K562 (cell line): ENCODE measurements around the gene EHD3. TPM values are rescaled to one million over a fixed set of nuclear protein-coding genes. Genes with fewer than 3 reads are reported as not detected.

Source experiments
- ATAC-seq: fragments of 200-7000 bp; cut with Tn5 transposase; 3 replicates; pipeline ENCODE4 v1.9.1; 2020; ENCODE audit warnings: moderate library complexity
- BruUV-seq: library from RNA; stranded (reverse); fragments of 400-500 nt; replicated peaks from 2 replicates; lab custom pipeline; 2021; lab: Mats Ljungman, UMichigan
- CTCF ChIA-PET: fragments of 300-600 bp; formaldehyde crosslinking; extraction: SDS; loops from one replicate; lab custom pipeline; 2021; ENCODE audit warnings: low intra/inter-chr PET ratio; lab: Yijun Ruan, JAX
- POLR2A ChIA-PET: fragments of 300-600, 350-650 bp; sonication (Branson Sonifier 250); formaldehyde crosslinking; extraction: SDS; loops from one replicate; lab custom pipeline; 2021; ENCODE audit warnings: antibody characterized with exemption, inconsistent platforms; lab: Yijun Ruan, JAX
- DNase-seq, 4 experiments: peaks; one replicate each; pipeline versions ENCODE4 v3.0.0 to v3.0.0-alpha.2; 2011 to 2018; ENCODE audit warnings: low spot score in 3 of 4, mixed read lengths in 3 of 4; ENCODE audit errors: extremely low read depth in 1 of 4
- FAIRE-seq: peaks from 2 replicates; lab custom pipeline; 2011; peaks lifted over from hg19 to GRCh38; lab: Jason Lieb, UNC
- H2AFZ ChIP-seq: 2 replicates; pipeline ENCODE4 v1.6.0; 2011; ENCODE audit warnings: low read depth, low read length, control low read depth, inconsistent platforms
- H3K27ac ChIP-seq: fragments of 200-600 bp; 3 replicates; pipeline ENCODE4 v1.8.0; 2011; ENCODE audit warnings: low read depth, mild to moderate bottlenecking, control low read depth, inconsistent platforms, low read length, moderate library complexity, mixed read lengths; ENCODE audit errors: extremely low read depth
- H3K27me3 ChIP-seq, 2 experiments: fragments of 300-600 bp in 1 of 2; 2 replicates in 1 of 2; 3 replicates in 1 of 2; pipeline versions ENCODE4 v1.6.0 to v1.8.0; 2011; ENCODE audit warnings: inconsistent platforms in 2 of 2, low read length in 2 of 2, mild to moderate bottlenecking in 1 of 2, mixed read lengths in 1 of 2, moderate library complexity in 1 of 2; ENCODE audit not compliant: control insufficient read depth in 2 of 2, insufficient read depth in 2 of 2
- H3K36me3 ChIP-seq: fragments of 300-600 bp; 3 replicates; pipeline ENCODE4 v1.8.0; 2011; ENCODE audit warnings: mild to moderate bottlenecking, low read length, inconsistent platforms; ENCODE audit not compliant: control insufficient read depth, insufficient read depth
- H3K4me1 ChIP-seq, 2 experiments: fragments of 200-600 bp in 1 of 2; replicated peaks in 1 of 2; 2 replicates in 1 of 2; 3 replicates in 1 of 2; pipeline versions ENCODE4 v1.5.1 to v1.8.0; 2011; ENCODE audit warnings: inconsistent platforms in 2 of 2, low read length in 2 of 2, mild to moderate bottlenecking in 1 of 2, mixed read lengths in 1 of 2, moderate library complexity in 1 of 2; ENCODE audit not compliant: control insufficient read depth in 2 of 2, insufficient read depth in 2 of 2
- H3K4me2 ChIP-seq: 2 replicates; pipeline ENCODE4 v1.6.1; 2011; ENCODE audit warnings: low read length, control low read depth, inconsistent platforms, mixed read lengths; ENCODE audit not compliant: insufficient read depth
- H3K4me3 ChIP-seq: fragments of 200-600 bp; sonication (generic), shearing (Covaris generic); 2 replicates; pipeline ENCODE4 v1.5.1; 2016; ENCODE audit warnings: control low read depth, inconsistent platforms
- H3K79me2 ChIP-seq: fragments of 200-600 bp; 3 replicates; pipeline ENCODE4 v1.8.0; 2011; ENCODE audit warnings: low read length, inconsistent platforms; ENCODE audit not compliant: control insufficient read depth, insufficient read depth
- H3K9ac ChIP-seq, 2 experiments: 2 replicates each; pipeline versions ENCODE4 v1.6.0 to v1.6.1; 2011; ENCODE audit warnings: low read depth in 2 of 2, low read length in 2 of 2, control low read depth in 1 of 2, inconsistent platforms in 1 of 2, mild to moderate bottlenecking in 1 of 2, mixed read lengths in 1 of 2; ENCODE audit not compliant: insufficient read depth in 1 of 2
- H3K9me1 ChIP-seq: one replicate; pipeline ENCODE4 v1.6.0; 2011; ENCODE audit warnings: inconsistent platforms, mild to moderate bottlenecking, low read length, moderate library complexity; ENCODE audit not compliant: control insufficient read depth, insufficient read depth
- H3K9me3 ChIP-seq: replicated peaks from 2 replicates; pipeline ENCODE4 v1.5.1; 2011; ENCODE audit warnings: low read depth, low read length, inconsistent platforms; ENCODE audit not compliant: control insufficient read depth, insufficient read depth
- H4K20me1 ChIP-seq: replicated peaks from 2 replicates; pipeline ENCODE4 v1.6.1; 2011; ENCODE audit warnings: low read length, inconsistent platforms, mixed read lengths; ENCODE audit not compliant: control insufficient read depth, insufficient read depth
- ATF1 ChIP-seq, 2 experiments: fragments of 450-650 bp in 1 of 2; IDR thresholded peaks; 2 replicates each; pipeline ENCODE4 v1.6.1; 2016; ENCODE audit warnings: missing compliant biosample characterization in 1 of 2, missing genetic modification characterization in 1 of 2
- PBX2 ChIP-seq, 2 experiments: IDR thresholded peaks in 1 of 2; conservative IDR thresholded peaks in 1 of 2; 2 replicates each; pipeline ENCODE4 v1.6.1; 2016; ENCODE audit warnings: low read depth in 2 of 2, mild to moderate bottlenecking in 1 of 2, missing compliant biosample characterization in 1 of 2, missing genetic modification characterization in 1 of 2, moderate library complexity in 1 of 2
- ZNF668 ChIP-seq: fragments of 250-450 bp; sonication (Bioruptor Pico); IDR thresholded peaks from 2 replicates; pipeline ENCODE4 v1.8.0; 2022; ENCODE audit warnings: mild to moderate bottlenecking, inconsistent platforms
- WGBS: fragments of 100-300 bp; shearing (Covaris generic); methylation state at CpG from one replicate; pipeline ENCODE4 v1.1.6; 2016; ENCODE audit warnings: low coverage, mixed read lengths; ENCODE audit not compliant: insufficient coverage; ENCODE audit errors: missing lambda C conversion rate; 5-methylcytosine and 5-hydroxymethylcytosine counted together
- in situ Hi-C: fragments of 300-500 bp; cut with MboI; formaldehyde crosslinking; loops from 4 replicates; pipeline ENCODE4 v1.15.0; 2018; ENCODE audit warnings: inconsistent platforms, mixed read lengths
- intact Hi-C: fragments of 100-400 bp; cut with micrococcal nuclease; formaldehyde crosslinking; loops from 2 replicates; pipeline ENCODE4 v1.14.2; 2022
- polyA plus RNA-seq, 8 experiments: library from polyadenylated mRNA; depleted of rRNA in 4 of 8; stranded (reverse) in 5 of 8; unstranded in 3 of 8; fragments of >200 nt; fragmentation: Nextera tagmentation in 2 of 8; fragmentation: Illumina TruSeq in 1 of 8; extraction: Ambion mirVana in 2 of 8; extraction: Trizol in 1 of 8; gene quantifications; 2 replicates each; pipeline versions ENCODE4 v1.2.1 to v1.2.3, GENCODE V29; 2011 to 2014; ENCODE audit warnings: inconsistent platforms in 1 of 8, missing spikeins in 1 of 8
- total RNA-seq, 7 experiments: library from RNA; depleted of rRNA in 6 of 7; stranded (reverse); fragments of >200 nt in 6 of 7; fragmentation: Illumina TruSeq in 2 of 7; extraction: Trizol in 2 of 7; gene quantifications; 2 replicates each; pipeline versions ENCODE4 v1.2.1 to v1.2.3, GENCODE V29; 2011 to 2021; ENCODE audit warnings: low replicate concordance in 1 of 7

Gene EHD3
- total and polyA plus RNA-seq, 9 of the 15 experiments (the other 6 are each of a cell fraction or from before 2014, with no cell fraction given) = under 0.01 to 0.04 (median 0.03) TPM; not detected in 3

DNA sequence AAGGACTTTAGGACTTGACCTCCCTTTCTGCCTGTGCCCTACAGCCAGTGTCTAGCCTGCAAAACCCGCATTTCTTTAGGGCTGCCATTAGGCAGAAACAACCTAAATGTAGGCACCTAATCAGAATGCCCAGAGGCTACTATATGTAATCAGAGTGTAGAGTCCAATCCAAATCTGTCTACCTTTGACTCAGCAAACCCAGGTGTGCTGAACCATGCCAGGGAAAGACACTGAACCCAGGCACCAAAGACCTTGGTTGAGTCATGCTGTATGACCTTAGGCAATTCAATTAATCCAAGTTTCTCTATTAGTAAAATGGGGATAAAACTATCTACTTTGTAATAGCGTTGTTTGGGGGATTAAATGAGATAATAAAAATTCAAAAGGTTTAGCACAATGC, 37.3 kb upstream of the EHD3 start:
- intact Hi-C loops = no loop called here
- DNase-seq (no peak), FAIRE-seq (no peak), ATAC-seq (no peak)
- no peaks in the 10 kb centered on the region for H4K20me1 ChIP-seq
- H3K4me1 ChIP-seq = no peaks in the 10 kb centered on the region
- in situ Hi-C loops = no loop called here
- H2AFZ ChIP-seq = no peak overlapping the region
- no peak overlapping the region for H3K9ac ChIP-seq
- H3K4me2 ChIP-seq = no peak overlapping the region
- ChIA-PET CTCF (no interaction called here), POLR2A (no interaction called here)
- 0% methylated on average over 2 of the region's 2 CpGs for WGBS
- TF ChIP-seq ZNF668 (CRISPR knock-in tag) = no peak
- TF ChIP-seq ATF1 (CRISPR knock-in tag; IDR thresholded peaks at IDR 0.05) = no peak
- TF ChIP-seq ATF1 (tag; IDR thresholded peaks at IDR 0.05) = no peak
- TF ChIP-seq PBX2 (CRISPR knock-in tag; IDR thresholded peaks at IDR 0.05; ENCODE audit: low read depth) = no peak
- no peak for TF ChIP-seq PBX2 (tag; conservative IDR thresholded peaks at IDR 0.05; ENCODE audit: low read depth)
- H3K79me2 ChIP-seq = no peaks in the 10 kb centered on the region
- H3K36me3 ChIP-seq = no peaks in the 10 kb centered on the region
- no peak overlapping the region for H3K27ac ChIP-seq
- H3K9me1 ChIP-seq = no peaks in the 10 kb centered on the region
- no TSS peak for BruUV-seq
- H3K27me3 ChIP-seq = peaks cover 0 to 25% of the 10 kb centered on the region in 2 experiments; a peak in 4 of 5 replicates
- H3K4me3 ChIP-seq = no peak overlapping the region
- no peaks in the 10 kb centered on the region for H3K9me3 ChIP-seq
